LNCAP (cell line): ENCODE results near the gene HYLS1.

Experiments used
- CTCF ChIP-seq: fragments of 450-650 bp; IDR thresholded peaks from 2 replicates; pipeline ENCODE4 v1.5.1; 2017; ENCODE audit warnings: mild to moderate bottlenecking

HYLS1 gene, protein sequence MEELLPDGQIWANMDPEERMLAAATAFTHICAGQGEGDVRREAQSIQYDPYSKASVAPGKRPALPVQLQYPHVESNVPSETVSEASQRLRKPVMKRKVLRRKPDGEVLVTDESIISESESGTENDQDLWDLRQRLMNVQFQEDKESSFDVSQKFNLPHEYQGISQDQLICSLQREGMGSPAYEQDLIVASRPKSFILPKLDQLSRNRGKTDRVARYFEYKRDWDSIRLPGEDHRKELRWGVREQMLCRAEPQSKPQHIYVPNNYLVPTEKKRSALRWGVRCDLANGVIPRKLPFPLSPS

GRCh38 chr11:125887373-125888324, at the start of gene HYLS1:
Gene HYLS1, plus strand, starts transcription at chr11:125887668. Its CDS starts 11,701 bp downstream, at chr11:125899369.
- TF ChIP-seq CTCF = no peak

- TF ChIP-seq CTCF = no peak
Observed at GRCh38 chr11:125842321-125842948, 45.0 kb upstream of the HYLS1 start.

DNA sequence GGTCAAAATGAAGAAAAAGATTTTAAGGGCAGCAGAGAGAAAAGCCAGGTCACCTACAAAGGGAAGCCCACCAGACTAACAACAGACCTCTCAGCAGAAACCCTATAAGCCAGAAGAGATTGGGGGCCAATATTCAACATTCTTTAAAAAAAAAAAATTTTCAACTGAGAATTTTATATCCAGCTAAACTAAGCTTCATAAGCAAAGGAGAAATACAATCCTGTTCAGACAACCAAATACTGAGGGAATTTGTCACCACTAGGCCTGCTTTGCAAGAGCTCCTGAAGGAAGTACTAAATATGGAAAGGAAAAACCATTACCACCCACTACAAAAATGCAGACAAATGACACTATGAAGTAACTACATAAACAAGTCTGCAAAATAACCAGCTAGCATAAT, 41.3 kb upstream of the HYLS1 start:
- no peak for TF ChIP-seq CTCF

DNA sequence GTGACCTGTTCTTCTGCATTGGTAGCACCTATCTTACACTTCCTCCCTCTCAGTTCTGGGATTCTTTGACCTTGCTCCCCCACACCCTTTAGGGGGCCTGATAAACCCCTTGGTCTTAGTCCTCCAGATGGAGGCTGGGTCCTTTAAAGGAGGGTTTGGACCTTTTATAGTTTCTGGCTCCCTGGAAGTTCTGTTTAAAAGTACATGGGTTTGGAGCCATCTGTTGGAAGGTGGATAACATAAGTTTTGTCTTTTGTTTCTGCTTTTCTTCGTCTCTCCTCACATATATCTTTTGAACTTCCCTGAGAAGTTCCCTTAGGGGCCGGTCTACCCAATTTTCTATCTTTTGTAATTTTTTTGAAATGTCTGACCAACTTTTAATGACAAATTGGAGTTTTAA, 17.9 kb upstream of the HYLS1 start:
- no peak for TF ChIP-seq CTCF

DNA sequence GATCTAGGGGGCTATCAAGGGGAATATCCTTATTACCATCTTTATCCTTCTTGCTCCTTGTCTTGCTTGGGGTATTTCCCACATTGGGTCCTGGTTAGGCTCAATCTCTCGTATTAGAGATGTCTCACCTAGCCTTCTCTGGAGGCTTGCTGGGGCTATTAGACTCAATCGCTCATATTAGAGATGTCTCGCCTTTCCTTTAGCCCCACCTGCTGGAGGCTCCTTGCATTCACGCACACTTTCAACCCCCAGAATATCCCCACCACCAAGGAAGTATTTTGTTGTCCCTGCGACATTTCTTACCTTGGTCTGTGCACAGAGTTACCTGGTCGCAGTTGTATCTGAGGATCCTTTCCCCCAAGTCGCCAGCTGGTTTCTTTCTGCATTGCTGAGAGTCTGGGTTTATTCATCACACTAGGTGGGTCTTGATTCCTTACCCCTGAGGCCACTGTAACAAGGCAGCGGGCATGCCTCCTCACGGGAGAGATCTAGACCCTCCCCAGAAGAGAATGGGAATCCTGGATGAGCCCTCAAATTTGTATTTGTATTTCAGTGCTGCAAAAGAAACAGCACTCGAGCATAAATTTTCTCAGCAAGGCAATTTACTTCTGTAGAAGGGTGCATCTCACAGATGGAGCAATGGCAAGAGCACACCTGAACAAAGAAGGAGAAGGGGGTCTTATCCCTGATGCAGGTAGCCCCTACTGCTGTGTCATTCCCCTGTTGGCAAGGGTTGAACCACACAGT, 15.9 kb upstream of the HYLS1 start:
- peak; percentile 59; the same call in 1 of the 2 replicates for TF ChIP-seq CTCF

DNA sequence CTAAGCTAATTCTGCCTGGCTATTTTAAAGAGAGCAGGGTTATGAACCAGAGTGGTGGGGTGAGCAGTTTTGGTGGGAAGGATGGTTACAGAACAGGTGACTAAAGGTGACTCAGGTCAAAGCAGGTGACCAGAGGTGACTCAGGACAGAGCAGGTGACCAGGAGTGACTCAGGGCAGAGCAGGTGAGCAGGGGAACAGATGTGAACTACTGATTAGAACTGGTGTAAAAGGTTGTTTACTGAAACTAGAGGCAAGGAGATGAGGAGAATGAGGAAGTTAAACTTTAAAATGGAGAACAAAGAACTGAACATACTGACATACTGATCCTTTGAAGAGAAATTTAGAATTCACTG, 15.4 kb upstream of the HYLS1 start:
- TF ChIP-seq CTCF = no peak
